HPDE6-E6E7 (cell line): ENCODE results near the gene EVC.
"Not testable (repeated sequence)": the region's sequence is repeated elsewhere in the genome, so short reads cannot be mapped to it uniquely, and the experiment has no call there.

Experiments
- DNase-seq: peaks from one replicate; pipeline ENCODE4 v3.0.0; 2011; ENCODE audit warnings: missing footprints; ENCODE audit errors: extremely low spot score

Gene EVC

DNA sequence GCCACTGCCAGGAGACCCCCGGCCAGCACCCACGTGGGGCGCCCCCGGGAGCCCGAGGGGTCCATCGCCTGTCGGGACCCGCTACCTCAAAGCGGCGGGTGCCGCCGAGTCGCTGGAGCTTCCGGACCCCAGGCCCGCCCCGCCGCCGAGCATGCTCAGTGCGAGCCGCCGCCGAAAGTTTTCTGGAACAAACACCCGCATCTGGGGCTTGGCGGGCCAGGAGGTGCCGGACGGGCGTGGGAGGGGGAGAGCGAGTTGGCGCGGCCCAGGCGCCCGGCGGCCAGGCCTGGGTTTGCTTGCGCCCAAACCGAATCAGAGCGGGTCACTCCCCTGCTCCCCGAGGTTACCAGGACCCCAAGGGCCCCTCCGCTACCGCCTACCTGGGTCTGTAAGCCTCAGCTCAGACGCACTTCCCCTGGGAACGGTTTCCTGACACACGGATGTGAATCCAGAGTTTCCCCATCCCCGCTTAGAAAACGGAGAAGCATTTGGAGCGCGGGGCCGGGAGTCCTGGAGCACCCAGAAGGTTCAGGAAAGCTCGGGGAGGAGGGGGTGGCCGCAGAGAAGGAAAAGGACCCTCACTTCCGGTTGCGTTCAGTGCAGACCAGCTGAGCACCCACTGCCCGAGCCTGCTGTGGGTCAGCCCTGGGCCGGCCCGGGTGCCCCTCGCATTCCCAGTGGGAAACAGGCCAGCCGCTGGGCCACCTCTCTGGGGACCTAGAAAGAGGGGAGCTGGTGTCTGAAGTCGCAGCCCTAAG, 2.4 kb upstream of the EVC start, which contains the start of gene EVC2:
EVC2 (minus strand) TSS at position 111 of the 758 bp plus-strand sequence; CDS start at position 65, 46 bp downstream.
- DNase-seq = peak; percentile 27

DNA sequence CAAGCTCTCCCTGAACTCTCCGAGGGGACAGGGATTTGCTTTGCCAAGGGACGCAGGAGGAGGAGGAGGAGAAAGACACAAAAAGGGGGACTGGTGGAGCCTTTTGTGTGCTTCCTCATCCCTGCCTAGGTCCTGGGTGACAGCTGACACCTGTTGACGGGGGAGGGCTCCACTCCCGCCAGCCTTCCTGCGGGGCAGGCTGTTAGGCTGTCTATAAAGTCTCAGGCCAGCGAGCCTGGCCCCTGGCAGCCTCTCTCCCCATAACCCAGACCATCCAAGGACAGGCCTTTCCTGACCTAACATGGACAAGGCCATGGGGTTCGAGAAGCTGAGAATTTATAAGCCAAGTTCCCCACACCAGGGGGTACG, 1.8 kb upstream of the EVC start:
- DNase-seq = no peak

DNA sequence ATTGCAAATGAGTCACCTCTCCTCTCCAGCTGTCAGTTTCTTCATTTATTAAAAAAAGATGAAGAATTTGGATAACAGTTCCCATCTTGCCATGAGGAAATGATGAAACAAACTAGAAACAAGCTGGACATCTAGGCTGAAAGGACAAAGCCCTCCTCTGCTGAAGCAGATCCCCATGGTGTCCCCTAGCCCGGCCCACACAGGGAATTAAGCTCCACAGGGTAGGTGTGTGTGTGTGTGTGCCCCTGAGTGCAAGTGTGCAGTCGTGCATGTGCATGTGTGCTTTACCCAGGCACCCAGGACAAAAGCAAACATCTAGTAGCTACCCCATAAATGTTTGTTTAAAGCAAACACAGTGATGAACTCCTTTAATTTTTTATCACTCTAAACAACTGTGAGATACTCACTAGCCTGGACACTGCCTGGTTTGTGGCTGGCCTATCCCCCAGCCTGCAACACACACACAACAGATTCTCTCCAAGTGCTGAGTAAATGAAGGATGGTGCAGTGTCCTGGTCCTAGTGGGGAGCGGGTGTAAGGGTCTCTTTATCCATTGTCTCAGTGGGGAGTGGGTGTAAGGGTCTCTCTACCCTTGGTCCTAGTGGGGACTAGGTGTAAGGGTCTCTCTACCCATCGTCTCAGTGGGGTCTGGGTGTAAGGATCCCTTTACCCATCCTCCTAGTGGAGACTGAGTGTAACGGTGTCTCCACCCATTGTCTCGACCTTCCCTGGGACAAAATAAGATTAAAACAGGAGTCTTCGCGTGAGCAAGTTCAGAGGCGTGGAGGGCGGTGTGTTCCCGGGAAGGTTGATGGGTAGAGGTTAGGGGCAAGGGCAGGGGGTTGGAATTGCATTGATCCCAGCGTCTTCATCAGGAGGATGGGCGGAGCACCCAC, 688 bp upstream of the EVC start:
- peak; percentile 54 for DNase-seq

DNA sequence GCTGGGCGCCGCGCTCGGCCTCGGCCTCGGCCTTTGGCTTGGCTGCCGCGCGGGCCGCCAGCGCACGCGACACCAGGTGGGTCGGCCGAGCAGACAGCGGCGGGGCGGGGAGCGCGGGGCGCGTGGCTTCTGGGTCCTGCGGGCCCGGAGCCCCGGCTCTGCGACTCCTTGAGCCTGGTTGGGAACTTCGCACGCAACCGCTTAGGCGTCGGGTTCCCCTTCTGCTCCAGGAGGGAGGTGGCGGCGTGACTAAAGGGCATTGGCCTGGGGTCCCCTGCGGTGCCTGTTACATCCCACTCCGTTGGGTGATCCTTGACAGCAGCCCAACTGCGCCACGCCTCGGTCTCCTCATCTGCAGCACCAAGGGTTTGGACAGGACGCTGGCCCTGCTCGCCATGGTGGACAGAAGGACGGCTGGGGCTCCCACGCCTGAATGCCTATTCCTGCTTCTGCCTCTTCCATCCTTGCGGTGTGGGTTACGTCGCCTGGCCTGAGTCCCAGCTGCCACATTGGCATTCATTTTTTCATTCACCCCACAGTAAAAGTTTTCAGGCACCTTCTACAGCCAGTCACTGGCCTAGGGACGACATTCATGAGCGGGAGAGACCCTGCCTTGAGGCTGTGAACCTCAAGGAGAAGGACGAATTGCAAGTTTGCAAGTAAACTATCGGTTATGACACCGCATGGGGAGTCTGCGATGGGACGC, 631 bp downstream of the EVC start:
- DNase-seq = peak; percentile 12

DNA sequence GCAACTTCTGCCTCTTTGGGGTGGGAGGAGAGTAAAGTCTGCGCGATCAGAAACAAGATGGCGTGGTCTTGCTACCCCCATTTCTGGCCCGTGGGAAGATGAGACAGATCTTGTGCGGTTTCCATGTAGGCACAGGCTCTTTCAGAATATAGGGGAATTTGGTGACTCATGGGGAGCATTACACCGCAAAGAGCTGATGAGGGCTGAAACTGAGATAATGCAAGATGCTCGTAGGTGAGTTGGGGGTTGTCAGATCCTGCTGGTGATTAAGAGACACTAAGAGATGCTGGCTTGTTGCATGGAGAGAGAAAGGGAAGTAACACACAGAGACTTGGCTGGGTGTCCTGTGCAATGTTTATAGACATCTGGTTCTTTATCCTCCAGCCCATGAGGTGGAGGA, 1.5 kb downstream of the EVC start:
- DNase-seq = peak; percentile 42

DNA sequence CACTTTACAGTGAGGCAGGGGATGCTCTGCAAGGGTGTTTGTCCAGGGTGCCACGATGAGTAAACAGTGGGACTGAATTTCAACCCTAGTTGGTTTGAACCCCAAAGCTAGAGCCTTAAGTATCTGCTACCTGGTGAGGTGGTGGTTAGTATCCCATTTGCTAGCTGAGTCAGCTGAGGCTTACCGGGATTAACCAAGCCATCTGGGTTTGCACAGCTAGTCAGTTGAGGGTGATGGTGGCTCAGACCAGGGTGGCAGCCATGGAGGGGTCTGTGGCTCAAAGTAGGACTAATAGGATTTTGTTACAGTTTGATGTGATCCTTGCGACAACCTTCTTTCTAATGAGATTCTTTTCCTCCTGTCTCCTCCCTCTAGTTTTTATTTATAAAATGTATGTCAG, 1.9 kb downstream of the EVC start:
- no peak for DNase-seq

DNA sequence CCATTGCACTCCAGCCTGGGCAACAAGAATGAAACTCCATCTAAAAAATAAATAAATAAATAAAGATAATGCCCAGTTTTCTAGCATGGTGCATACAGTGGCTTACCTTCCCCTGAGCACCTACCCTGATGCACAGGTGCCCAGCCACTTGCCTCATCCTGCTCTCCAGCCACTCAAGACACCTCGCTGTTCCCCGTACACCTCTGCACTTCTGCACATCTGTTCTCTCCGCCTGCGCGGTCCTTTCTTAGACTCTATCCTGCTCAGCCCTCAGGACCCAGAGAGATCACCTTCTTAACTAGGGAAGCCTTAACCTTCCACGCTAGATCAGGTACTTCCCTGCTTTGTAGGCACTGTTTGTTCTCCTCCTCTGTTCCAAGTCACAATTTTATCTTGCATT, 2.9 kb downstream of the EVC start:
- no peak for DNase-seq

DNA sequence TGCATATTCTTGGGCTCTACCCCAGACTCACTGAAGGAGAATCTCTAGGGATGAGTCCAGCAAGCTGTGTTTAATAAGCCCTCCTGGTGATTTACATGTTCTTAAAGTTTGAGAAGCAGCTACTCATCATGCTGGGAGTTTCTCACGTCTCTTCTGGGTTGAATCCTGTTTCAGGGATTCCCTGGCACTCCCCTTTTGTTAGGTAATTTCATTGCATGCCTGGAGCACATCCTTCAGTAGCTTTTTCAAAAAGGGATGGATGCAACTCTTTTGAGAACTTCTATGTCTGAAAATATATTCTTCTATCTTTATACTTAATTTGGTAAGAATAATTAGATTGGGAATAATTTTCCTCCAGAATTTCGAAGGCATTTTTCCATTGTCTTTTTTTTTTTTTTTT, 4.4 kb downstream of the EVC start:
- no peak for DNase-seq

DNA sequence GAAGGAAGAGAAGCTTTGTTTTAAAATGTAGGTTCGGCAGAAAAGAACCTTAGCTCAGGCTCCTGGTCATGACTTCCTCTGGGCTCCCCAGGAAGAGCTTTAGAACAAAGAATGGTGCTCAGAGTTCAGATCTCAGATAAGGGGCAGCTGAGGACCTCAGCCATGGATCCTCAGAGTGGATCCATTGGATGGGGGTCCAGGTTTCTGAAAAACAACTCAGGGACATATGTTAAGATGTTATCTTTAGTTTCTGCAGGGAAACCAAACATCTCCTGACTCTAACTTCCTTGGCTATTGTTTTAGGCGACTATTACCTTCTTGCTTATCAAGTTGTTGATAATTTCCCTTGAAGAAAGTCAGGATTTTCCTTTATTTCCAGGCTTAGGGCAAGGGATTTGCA, 5.4 kb downstream of the EVC start:
- no peak for DNase-seq

DNA sequence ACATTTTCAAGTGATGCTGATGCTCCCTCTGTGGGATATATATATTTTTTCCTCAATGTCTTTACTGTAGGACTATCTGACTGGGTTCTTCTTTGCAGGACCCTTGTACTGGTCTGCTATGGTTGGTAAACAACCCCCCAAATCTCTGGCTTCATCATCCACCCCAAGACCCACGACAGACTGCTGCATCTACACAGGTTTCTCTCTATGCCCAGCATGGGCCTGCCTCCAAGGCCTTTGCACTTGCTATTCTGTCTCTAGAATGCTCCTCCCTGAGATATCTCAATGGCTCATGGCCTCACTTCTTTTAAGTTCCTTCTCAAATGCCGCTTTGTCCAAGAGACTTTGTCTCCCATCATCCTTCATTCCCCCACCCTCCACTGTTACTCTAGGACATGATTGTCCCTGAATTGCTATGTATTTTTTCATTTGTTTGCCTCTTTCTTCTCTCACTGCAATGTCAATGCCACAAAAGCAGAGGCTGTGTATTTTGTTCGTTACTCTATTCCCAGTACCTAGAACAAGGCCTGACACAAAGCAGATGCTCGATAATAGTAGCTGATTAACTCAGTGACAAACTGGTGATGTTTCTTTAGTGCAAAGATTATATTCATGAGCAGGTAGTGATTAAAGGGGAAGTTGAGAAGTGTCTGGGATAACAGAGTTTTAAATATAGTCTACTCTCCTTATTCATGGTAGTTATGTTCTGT, 6.6 kb downstream of the EVC start:
- DNase-seq = no peak

DNA sequence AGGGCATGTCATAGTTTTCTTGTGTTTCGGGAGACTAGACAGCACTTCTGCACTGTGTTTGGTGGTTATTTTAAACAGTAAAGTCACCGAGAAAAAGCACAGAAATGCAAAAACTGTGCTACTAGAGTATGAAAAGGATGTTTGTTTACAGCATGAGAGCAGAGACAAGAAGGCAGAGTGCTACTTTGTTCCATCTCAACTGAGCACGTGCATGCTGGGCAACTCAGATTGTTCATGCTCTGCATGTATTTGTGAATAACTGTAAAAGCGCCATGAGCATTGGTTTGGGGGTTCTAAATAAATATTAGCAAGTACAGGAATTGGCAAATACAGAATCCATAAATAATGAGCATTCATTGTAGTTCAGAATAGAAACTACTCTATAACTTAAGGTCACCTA, 7.4 kb downstream of the EVC start:
- no peak for DNase-seq

DNA sequence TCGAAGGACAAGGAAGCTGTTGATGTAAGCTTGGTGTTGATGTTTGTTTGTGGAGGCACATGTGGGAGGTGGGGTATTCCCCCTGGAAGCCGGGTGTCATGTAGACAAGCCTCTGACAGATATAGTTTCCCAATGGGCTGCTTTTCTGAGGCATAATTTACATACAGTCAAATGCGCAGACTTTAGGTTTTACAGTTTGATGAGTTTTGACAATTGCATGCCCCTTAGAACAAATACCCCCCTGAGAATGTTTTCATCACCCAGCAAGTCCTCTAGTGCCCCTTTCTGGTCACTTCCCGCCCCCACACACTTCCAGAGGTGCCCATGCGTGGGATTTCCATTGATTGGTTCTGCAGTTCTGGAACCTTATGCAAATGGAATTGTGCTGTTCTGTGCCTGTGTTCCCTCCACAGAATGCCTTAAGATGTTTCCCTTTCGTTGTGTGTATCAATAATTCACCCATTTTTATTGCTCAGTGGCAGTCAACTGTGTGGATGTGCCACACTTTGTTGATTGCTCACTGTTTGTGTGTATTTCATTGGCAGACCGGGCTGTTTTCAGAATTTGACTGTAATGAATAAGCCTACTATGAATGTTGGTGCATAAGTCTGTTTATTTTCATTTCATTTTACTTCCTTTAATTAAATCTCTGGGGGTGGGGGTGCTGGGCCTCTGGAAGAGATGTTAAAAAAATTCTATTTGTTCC, 8.5 kb downstream of the EVC start:
- DNase-seq = no peak

DNA sequence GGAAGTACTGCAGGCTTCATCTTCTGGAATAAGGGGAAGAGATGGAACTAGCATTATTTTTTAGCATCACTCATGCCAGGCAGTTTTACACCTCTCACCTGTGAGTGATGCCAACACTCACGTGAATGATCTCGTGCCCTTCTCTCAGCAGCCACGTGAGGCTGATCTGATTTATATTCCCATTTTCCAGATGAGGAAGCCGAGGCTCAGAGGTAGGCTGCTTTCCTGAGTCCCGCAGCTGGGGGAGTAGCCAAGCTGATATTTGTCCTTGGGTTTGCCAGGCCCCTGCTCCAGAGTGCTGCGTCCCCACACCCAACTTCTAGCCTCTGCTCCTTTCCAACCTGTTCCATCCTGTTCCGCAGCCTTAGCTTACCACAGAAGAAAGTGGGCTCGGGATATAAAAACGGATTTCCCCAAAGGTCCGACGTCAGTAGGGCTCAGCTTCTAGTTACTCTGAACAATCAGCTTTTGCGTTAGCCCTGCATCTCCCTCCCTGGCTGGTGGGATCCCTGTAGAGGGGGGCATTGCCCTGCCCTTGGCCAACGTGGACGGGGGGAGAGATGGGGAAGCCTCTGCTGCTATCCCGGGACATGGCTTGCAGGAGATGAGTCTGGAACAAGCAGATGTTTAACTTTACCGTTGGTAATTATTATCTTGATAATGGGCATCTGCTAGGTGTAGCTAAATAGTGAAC, 9.3 kb downstream of the EVC start:
- DNase-seq = no peak

DNA sequence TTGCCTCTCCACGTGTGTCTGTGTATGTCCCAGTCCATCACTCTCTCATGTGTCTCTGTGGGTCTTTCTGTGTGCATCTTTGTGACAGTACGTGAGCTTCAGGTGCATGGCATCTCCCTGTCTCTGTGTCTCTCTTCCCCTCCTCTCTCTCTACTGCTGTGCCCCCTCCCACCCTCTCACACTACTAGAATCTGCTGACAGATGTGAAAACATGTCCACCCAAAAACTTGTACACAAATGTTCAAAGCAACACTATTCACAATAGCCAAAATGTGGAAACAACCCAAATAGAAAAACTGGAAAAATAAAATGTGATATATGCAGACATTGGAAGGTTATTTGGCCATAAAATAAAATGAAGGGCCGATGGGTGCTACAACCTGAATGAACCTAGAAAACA, 10.0 kb downstream of the EVC start:
- DNase-seq = no peak

DNA sequence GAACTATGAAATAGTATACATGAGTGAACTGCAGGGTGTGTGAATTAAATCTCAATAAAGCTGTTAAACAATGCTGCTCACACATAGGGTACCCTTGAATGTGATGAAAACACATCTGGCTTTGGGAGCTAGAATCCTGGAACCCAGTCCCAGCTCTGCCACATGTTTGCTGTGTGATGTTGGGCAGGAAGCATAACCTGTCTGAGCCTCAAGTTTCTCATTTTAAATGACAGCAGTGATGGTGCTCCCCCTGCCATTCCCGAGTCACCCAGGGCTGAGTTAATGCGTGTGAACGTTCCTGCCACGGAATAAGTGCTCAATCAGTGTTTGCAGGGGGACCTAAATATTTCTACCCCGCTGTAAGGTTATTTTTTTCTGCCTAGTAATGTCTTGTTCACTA, 10.9 kb downstream of the EVC start:
- DNase-seq = no peak

DNA sequence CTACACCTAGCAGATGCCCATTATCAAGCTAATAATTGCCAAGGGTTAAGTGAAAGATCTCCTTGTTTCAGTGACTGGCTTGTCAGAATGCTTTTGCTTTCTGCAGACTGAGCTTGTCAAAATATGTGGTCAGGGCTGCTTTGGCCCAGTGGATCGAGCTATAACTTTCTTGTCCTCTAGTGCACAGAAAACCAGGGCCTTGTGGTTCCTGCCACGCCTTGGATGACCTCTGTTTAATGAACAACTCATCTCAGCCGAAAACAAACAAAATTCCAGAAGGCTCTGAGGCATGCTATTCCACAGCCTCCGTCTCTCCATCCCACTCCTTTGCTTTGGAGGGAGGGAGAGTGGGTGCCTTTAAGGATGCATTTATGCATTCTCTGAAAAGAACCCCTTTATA, 11.3 kb downstream of the EVC start:
- DNase-seq = no peak

DNA sequence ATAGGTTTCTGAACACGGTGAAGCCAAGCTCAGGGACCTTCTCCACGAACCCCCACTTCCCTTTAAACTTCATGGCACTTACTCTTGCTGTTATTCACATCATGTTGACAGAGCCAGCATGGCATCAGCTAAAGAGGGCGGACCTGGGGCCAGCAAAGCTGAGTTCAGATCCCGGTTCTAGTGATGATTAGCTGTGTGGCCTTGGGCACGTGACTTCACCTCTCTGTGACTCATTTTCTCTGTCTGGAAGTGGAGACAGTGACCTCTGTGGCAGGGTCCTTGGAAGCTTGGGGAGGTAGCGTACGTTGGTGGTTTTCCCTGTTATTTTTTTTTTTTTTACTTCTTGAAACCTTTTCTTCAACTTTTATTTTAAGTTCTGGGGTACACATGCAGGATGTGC, 13.4 kb downstream of the EVC start:
- DNase-seq = no peak

DNA sequence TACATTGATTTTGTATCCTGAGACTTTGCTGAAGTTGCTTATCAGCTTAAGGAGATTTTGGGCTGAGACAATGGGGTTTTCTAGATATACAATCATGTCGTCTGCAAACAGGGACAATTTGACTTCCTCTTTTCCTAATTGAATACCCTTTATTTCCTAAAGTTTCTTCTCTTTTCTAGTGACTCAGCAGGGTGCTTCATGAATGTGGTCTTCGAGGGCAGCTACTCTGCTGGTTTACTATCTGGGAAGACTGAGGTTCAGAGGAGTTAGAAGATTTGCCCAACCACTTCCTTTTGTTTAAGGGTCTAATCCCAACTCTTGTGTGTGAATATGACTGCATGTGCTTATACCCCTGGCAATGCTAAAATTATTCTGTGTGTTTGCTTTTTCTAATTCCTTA, 17.4 kb downstream of the EVC start:
- DNase-seq = not testable (repeated sequence)

DNA sequence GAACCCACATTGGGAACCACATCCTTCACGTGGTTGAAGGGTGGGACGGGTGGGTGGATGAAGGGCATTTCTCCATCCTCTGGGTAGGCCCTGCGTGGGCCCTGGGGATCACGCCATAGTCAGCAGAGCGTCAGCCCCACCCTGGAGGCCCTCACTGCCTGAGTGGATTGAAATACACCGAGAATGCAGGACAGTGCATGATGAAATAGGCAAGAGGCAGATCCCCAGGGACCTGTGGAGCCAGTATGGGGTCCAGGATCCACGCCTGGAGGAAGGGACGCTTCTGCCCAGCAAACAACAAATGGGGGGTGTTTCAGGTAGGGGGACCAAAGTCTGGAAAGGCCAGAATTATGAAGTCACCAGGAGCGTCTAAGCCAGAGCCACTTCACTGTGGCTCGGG, 19.4 kb downstream of the EVC start:
- no peak for DNase-seq
